Subcutaneous adipose tissue (tissue), 4 donors: Measurements from ENCODE around the gene HTR1B. TPM values are rescaled to one million over a fixed set of nuclear protein-coding genes. Genes with fewer than 3 reads are reported as not detected.

Experiments used
- CTCF ChIP-seq: fragments of 450-650 bp; IDR thresholded peaks from one replicate; pipeline ENCODE4 v1.5.1; 2016; ENCODE audit warnings: low read depth, mild to moderate bottlenecking, control low read depth, antibody characterized with exemption, moderate library complexity
- total RNA-seq, 4 donors: library from RNA; depleted of rRNA; stranded (reverse); fragments of >200 nt; gene quantifications; one replicate each; pipeline ENCODE4 v1.1.0, GENCODE V29; 2016

HTR1B gene, protein sequence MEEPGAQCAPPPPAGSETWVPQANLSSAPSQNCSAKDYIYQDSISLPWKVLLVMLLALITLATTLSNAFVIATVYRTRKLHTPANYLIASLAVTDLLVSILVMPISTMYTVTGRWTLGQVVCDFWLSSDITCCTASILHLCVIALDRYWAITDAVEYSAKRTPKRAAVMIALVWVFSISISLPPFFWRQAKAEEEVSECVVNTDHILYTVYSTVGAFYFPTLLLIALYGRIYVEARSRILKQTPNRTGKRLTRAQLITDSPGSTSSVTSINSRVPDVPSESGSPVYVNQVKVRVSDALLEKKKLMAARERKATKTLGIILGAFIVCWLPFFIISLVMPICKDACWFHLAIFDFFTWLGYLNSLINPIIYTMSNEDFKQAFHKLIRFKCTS
- total RNA-seq: not detected

DNA sequence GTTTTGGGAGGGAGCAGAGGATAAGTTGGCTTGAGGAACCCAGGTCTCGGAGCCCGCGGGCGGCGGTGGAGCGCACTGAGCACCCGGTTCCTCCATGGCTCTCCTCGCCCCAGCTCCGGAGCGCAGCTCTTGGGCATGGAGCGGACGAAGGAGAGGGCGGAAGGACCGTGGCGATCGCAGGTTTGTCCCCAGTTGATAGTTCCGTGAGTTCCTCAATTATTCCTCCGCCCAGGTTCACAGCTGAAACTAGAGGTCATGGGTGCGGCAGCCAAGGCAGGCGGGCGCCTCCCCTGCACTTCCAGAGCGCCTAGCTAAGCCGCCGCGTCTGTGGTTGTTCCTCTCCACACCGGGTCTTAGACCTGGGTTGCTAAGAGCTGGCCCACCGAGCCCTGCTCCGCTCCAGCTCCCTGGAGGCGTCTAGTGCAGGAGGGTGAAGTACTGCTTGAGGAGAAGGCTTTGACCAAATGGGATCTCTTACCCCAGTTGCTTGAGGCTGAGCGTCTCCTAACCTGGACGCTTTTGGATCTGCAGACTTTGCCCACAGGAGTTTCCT, at the start of gene HTR1B:
TSS of gene HTR1B (minus strand) at position 184 of the 553 bp plus-strand sequence. CDS start at position 96, 88 bp downstream.
- no peak for TF ChIP-seq CTCF

DNA sequence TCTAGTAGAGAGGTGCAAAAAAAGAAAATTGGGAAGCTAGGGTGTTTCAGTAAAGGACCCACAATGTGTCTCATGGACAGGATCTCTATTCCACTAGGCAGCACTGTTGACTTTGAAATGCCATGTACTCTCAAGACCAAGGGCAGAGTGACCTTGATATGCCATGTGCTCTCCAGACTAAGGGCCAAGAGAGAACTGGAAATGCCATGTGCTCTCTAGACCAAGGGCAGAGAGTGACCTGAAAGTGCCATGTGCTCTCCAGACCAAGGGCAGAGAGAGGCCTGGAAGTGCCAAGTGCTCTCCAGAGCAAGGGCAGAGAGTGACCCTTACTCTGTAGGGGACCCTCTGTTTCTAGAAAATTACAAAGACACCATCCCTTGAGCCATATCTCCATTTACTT, 49.3 kb upstream of the HTR1B start:
- no peak for TF ChIP-seq CTCF

DNA sequence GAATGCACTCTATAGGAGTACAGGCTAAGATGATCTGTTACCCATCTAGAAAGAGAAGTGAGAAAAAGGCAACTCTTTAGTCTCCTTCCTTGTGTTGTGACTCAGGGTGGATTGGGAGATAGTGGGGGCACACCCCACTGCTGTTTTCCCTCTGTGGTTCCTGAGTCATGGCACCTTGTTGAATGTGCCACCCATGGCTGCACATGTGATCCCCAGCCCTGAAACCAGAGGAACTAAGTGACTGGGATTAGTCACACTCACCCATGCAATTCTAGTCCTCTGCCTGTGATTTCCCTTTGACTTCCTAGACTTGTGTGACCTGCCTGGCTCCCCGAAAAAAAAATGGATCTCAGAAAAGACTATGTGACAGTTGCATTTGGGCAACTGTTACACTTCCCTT, 48.6 kb upstream of the HTR1B start:
- no peak for TF ChIP-seq CTCF

GRCh38 chr6:77502981-77503380, 39.7 kb upstream of the HTR1B start:
- no peak for TF ChIP-seq CTCF

DNA sequence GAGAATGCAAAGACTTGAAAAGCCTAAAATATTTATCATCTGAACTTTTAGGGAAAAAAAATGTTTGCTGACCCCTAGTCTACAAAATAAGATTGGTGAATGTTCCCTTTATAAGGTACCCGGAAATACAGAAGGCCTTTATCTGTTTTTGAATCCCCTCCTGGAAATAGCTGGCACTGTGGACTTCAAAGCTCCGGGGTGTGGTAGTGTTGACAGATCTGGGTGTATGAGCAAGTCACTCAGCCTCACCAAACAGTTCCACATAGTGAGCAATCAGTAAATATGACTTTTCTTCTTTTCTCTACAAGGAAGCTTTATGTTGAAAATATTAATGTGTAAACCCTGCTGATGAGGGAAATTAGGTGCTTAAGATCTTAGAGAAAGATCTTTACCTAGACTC, 29.2 kb upstream of the HTR1B start:
- TF ChIP-seq CTCF: no peak

GRCh38 chr6:77487808-77488425, 24.6 kb upstream of the HTR1B start:
- no peak for TF ChIP-seq CTCF

GRCh38 chr6:77482981-77483380, 19.7 kb upstream of the HTR1B start:
- TF ChIP-seq CTCF: no peak
